H1 (cell line): ENCODE results near the gene IKZF1. TPM values are rescaled to one million over a fixed set of nuclear protein-coding genes. Genes with fewer than 3 reads are reported as not detected.

Experiments
- ATF3 ChIP-seq: IDR thresholded peaks from 2 replicates; pipeline ENCODE4 v1.6.1; 2011; ENCODE audit warnings: low read depth, mild to moderate bottlenecking, low read length; ENCODE audit not compliant: insufficient read depth
- CHD7 ChIP-seq: fragments of 300-600 bp; sonication (generic); IDR thresholded peaks from 2 replicates; pipeline ENCODE4 v1.7.1; 2012; ENCODE audit warnings: low read length, moderate library complexity, mild to moderate bottlenecking, inconsistent platforms; ENCODE audit not compliant: insufficient replicate concordance
- CTCF ChIP-seq, 3 experiments: IDR thresholded peaks; 1 replicate in 2 of 3; 2 replicates in 1 of 3; pipeline versions ENCODE4 v1.5.1 to v1.6.1; 2011; ENCODE audit warnings: low read length in 3 of 3, mild to moderate bottlenecking in 3 of 3, inconsistent platforms in 2 of 3, low read depth in 1 of 3, moderate library complexity in 1 of 3; ENCODE audit not compliant: insufficient read depth in 1 of 3; ENCODE audit errors: control extremely low read depth in 1 of 3
- EP300 ChIP-seq, 2 experiments: IDR thresholded peaks; 1 replicate in 1 of 2; 2 replicates in 1 of 2; pipeline ENCODE4 v1.6.1; 2011 to 2012; ENCODE audit warnings: low read depth in 2 of 2, low read length in 2 of 2, mild to moderate bottlenecking in 2 of 2, borderline replicate concordance in 1 of 2, inconsistent platforms in 1 of 2, moderate library complexity in 1 of 2
- HDAC6 ChIP-seq: IDR thresholded peaks from one replicate; pipeline ENCODE4 v1.7.1; 2012; ENCODE audit warnings: low read depth, mild to moderate bottlenecking, inconsistent platforms, low read length, moderate library complexity
- MAFK ChIP-seq: IDR thresholded peaks from 2 replicates; pipeline ENCODE4 v1.6.1; 2012; ENCODE audit warnings: low read depth, mild to moderate bottlenecking, improper control_type of control experiment, low read length
- SUZ12 ChIP-seq: fragments of 200-600 bp; sonication (generic); IDR thresholded peaks from 2 replicates; pipeline ENCODE4 v1.6.1; 2012; ENCODE audit warnings: mild to moderate bottlenecking, inconsistent platforms, low read length, moderate library complexity, mixed read lengths
- TAF7 ChIP-seq: optimal IDR thresholded peaks from 2 replicates; pipeline ENCODE3; 2011; ENCODE audit warnings: low read depth, mild to moderate bottlenecking, inconsistent platforms, low read length, moderate library complexity, borderline replicate concordance
- polyA plus RNA-seq, 7 experiments: library from polyadenylated mRNA; depleted of rRNA in 3 of 7; stranded (reverse) in 5 of 7; unstranded in 2 of 7; fragments of >200 nt in 5 of 7; fragments of 200-250 nt in 2 of 7; gene quantifications; 1 replicate in 5 of 7; 2 replicates in 1 of 7; 4 replicates in 1 of 7; pipeline versions ENCODE4 v1.2.1 to v1.2.3, GENCODE V29; 2011 to 2013; ENCODE audit warnings: missing spikeins in 2 of 7, mixed read lengths in 2 of 7
- total RNA-seq: library from RNA; stranded (reverse); fragmentation: NEBNext Ultra II Directional; extraction: Animal tissue kit (Norgen Biotek cat#: 25700); gene quantifications from 2 replicates; pipeline ENCODE4 v1.2.1, GENCODE V29; 2021

The IKZF1 gene
- total and polyA plus RNA-seq, 2 of the 8 experiments (the other 6 are each of a cell fraction or from before 2014, with no cell fraction given), result 0.74 to 1.5 TPM

GRCh38 chr7:50309721-50310120 is 5.2 kb downstream of the IKZF1 start (continued):
- no peak for TF ChIP-seq CHD7
- TF ChIP-seq EP300 (IDR thresholded peaks at IDR 0.05; ENCODE audit: borderline replicate concordance in 1 of 2, low read depth in 2 of 2, low read length in 2 of 2), result no peak
- TF ChIP-seq TAF7, result no peak
- no peak for TF ChIP-seq CTCF (IDR thresholded peaks at IDR 0.05; ENCODE audit: control extremely low read depth in 1 of 3, insufficient read depth in 1 of 3, low read depth in 1 of 3, low read length in 3 of 3)
- TF ChIP-seq MAFK, result no peak
- no peak for TF ChIP-seq SUZ12
- TF ChIP-seq HDAC6, result no peak
- TF ChIP-seq ATF3, result no peak
